Large intestine (tissue), 3 donors: Measurements from ENCODE around the gene BAIAP2L1. TPM values are rescaled to one million over a fixed set of nuclear protein-coding genes. Genes with fewer than 3 reads are reported as not detected.
"Not testable (repeated sequence)": the region's sequence is repeated elsewhere in the genome, so short reads cannot be mapped to it uniquely, and the experiment has no call there.

Experiments
- DNase-seq, 2 donors: peaks; one replicate each; pipeline versions ENCODE4 v3.0.0 to v3.0.0-alpha.2; 2013
- H3K27ac ChIP-seq: one replicate; pipeline ENCODE4 v1.5.1; 2013; ENCODE audit warnings: low read length
- H3K27me3 ChIP-seq: 2 replicates; pipeline ENCODE4 v1.6.1; 2013; ENCODE audit warnings: low read length; ENCODE audit not compliant: control insufficient read depth, insufficient read depth
- H3K36me3 ChIP-seq: 2 replicates; pipeline ENCODE4 v1.6.1; 2013; ENCODE audit warnings: low read length; ENCODE audit not compliant: control insufficient read depth, insufficient read depth
- H3K4me1 ChIP-seq: one replicate; pipeline ENCODE4 v1.6.1; 2013; ENCODE audit warnings: low read length; ENCODE audit not compliant: control insufficient read depth, insufficient read depth
- H3K4me3 ChIP-seq: one replicate; pipeline ENCODE4 v1.5.1; 2013; ENCODE audit warnings: low read length
- H3K9me3 ChIP-seq: one replicate; pipeline ENCODE4 v1.6.1; 2013; ENCODE audit warnings: mild to moderate bottlenecking, low read depth, low read length, moderate library complexity; ENCODE audit not compliant: control insufficient read depth
- WGBS: methylation state at CpG from one replicate; pipeline ENCODE4 v1.1.5; 2013; ENCODE audit warnings: low lambda C conversion rate; ENCODE audit not compliant: insufficient coverage; 5-methylcytosine and 5-hydroxymethylcytosine counted together
- polyA plus RNA-seq: library from polyadenylated mRNA; unstranded; fragments of 120-200 nt; gene quantifications from one replicate; pipeline ENCODE4 v1.2.1, GENCODE V29; 2013

BAIAP2L1 gene
- polyA plus RNA-seq, 1 donor: 30.3 TPM

DNA sequence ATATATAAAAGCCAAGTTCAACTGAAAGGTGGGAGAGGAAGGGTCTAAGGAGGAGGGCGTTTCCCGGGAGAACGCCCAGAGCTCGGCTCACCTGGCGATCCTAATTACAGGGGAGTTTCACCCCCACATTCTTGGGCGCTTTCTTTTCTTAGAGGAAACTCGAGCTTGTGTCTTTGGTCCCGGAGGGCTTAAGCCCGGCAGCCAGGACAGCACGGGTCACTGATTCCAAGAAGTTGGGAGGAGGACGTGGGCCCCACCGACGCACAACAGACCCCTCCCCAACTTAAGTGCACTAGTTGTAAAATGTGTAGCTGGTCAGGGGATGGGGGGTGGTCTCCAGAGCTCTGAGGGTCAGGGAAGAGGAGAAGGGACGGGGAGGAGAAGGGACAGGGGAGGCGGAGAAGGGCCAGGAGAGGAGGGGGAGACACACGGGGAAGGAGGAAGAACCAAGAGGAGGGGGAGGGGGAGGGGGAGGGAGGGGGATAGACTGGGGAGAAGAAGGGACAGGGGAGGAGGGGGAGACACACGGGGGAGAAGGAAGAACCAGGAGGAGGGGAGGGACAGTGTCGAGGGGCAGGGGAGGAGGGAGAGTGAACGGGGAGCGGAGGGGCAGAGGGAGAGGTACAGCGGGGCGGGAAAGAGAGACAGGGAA, 874 bp downstream of the BAIAP2L1 start:
- peak overlapping the region; percentile 79 for H3K4me3 ChIP-seq
- no peaks in the 10 kb centered on the region for H3K36me3 ChIP-seq
- H3K9me3 ChIP-seq: no peaks in the 10 kb centered on the region
- peak; percentile 33 to 64 for DNase-seq
- H3K27me3 ChIP-seq: peaks cover 5% of the 10 kb centered on the region
- H3K4me1 ChIP-seq: peaks cover 2% of the 10 kb centered on the region
- H3K27ac ChIP-seq: peak overlapping the region; percentile 93
- WGBS: no CpG with 5 or more reads among the region's 22 CpGs

DNA sequence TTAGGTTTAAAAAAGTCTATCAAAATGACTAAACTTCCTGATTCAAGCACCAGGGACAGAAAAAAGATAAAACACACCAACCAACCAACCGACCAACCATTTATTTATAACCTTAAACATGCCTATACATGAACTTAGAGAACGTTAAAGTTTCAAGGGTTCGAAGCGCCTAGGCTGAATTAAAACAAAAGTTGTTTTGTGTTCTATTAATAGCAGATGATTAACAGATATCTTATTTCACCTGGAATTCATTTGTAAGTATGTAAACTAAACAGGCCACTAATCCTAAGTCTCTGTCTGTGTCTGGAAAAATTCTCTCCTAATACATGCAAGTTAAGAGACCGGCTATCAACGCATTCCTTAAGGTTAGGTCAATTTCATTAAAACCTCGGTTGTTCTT, 1.4 kb downstream of the BAIAP2L1 start:
- H3K4me3 ChIP-seq: peak overlapping the region; percentile 79
- DNase-seq: no peak
- no peaks in the 10 kb centered on the region for H3K9me3 ChIP-seq
- no peaks in the 10 kb centered on the region for H3K36me3 ChIP-seq
- H3K27me3 ChIP-seq: peaks cover 5% of the 10 kb centered on the region
- H3K27ac ChIP-seq: peak overlapping the region; percentile 93
- WGBS: 33% methylated on average over 3 of the region's 7 CpGs
- H3K4me1 ChIP-seq: peaks cover 2% of the 10 kb centered on the region

- Histone ChIP-seq H3K36me3 (no peaks in the 10 kb centered on the region), H3K9me3 (no peaks in the 10 kb centered on the region), H3K27ac (peak overlapping the region; percentile 93), H3K4me3 (peak overlapping the region; percentile 79), H3K27me3 (peaks cover 5% of the 10 kb centered on the region), H3K4me1 (peaks cover 2% of the 10 kb centered on the region)
- 32% methylated on average over 4 of the region's 20 CpGs for WGBS
- peak; percentile 53 to 85 for DNase-seq
Observed at GRCh38 chr7:98398567-98399372, 2.1 kb downstream of the BAIAP2L1 start.

DNA sequence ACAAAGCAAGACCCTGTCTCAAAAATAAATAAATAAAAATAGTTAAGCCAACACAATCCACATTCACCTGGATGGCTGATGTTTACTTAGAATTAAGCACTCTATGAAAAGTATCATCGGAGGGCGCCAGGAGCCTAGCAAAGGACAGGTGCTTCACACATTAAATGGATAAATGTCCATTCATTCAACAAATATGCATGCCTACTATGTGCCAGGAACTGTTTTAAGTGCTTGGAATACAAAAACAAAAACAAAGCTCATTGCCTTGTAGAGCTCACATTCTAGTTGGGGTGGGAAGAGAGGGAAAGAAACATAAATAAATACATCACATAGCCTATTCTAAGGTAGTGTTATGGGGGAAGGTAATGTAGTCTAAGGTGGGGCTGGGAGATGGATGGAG, 4.1 kb downstream of the BAIAP2L1 start:
- Histone ChIP-seq H3K27ac (no peak overlapping the region), H3K4me1 (peaks cover 2% of the 10 kb centered on the region), H3K27me3 (peaks cover 3% of the 10 kb centered on the region), H3K4me3 (no peak overlapping the region), H3K9me3 (no peaks in the 10 kb centered on the region), H3K36me3 (no peaks in the 10 kb centered on the region)
- no CpG with 5 or more reads among the region's 2 CpGs for WGBS
- DNase-seq: no peak

DNA sequence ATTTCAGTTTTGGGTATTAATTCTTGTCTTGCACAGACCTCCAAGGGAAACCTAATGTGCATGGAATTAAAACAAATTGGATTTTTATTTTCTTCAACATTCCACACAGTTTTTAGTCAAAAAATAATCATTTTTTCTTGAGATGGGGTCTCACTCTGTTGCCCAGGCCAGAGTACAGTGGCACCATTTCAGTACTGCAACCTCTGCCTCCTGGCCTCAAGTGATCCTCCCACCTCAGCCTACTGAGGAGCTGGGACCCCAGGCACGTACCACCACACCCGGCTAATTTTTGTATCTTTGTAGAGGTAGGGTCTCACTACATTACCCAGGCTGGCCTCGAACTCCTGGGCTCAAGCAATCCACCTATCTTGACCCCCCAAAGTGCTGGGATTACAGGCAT, 4.9 kb downstream of the BAIAP2L1 start:
- Histone ChIP-seq H3K27ac (no peak overlapping the region), H3K4me1 (no peaks in the 10 kb centered on the region), H3K36me3 (no peaks in the 10 kb centered on the region), H3K4me3 (no peak overlapping the region), H3K9me3 (no peaks in the 10 kb centered on the region), H3K27me3 (no peaks in the 10 kb centered on the region)
- no peak for DNase-seq
- no CpG with 5 or more reads among the region's 3 CpGs for WGBS

GRCh38 chr7:98395481-98395880, 5.4 kb downstream of the BAIAP2L1 start:
- Histone ChIP-seq H3K36me3 (no peaks in the 10 kb centered on the region), H3K4me1 (no peaks in the 10 kb centered on the region), H3K27ac (no peak overlapping the region), H3K27me3 (no peaks in the 10 kb centered on the region), H3K9me3 (no peaks in the 10 kb centered on the region), H3K4me3 (no peak overlapping the region)
- no CpG with 5 or more reads among the region's 4 CpGs for WGBS
- no peak for DNase-seq

DNA sequence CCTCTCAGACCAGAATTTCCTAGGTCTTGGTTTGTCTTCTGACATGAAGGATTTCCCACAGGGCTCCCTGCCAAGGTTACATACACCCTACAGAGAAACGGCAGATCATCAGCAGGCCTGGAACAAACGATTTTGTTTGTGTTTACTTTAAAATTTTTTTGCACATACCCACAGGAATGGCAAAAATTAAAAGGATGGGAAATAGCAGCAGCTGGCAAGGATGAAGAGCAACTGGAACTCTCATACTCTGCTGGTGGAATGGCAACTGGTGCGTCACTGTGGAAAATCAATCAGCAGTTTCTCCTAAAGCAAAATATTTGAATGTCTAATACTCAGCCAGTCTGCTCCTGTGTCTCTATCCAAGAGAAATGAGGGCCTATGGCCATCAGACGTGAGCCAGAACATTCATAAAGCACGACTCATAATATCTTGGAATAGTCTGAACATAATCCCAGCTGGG, 6.5 kb downstream of the BAIAP2L1 start:
- WGBS: no CpG with 5 or more reads among the region's 5 CpGs
- Histone ChIP-seq H3K27ac (no peak overlapping the region), H3K9me3 (no peaks in the 10 kb centered on the region), H3K4me3 (no peak overlapping the region), H3K27me3 (no peaks in the 10 kb centered on the region), H3K36me3 (no peaks in the 10 kb centered on the region), H3K4me1 (no peaks in the 10 kb centered on the region)
- DNase-seq: no peak

DNA sequence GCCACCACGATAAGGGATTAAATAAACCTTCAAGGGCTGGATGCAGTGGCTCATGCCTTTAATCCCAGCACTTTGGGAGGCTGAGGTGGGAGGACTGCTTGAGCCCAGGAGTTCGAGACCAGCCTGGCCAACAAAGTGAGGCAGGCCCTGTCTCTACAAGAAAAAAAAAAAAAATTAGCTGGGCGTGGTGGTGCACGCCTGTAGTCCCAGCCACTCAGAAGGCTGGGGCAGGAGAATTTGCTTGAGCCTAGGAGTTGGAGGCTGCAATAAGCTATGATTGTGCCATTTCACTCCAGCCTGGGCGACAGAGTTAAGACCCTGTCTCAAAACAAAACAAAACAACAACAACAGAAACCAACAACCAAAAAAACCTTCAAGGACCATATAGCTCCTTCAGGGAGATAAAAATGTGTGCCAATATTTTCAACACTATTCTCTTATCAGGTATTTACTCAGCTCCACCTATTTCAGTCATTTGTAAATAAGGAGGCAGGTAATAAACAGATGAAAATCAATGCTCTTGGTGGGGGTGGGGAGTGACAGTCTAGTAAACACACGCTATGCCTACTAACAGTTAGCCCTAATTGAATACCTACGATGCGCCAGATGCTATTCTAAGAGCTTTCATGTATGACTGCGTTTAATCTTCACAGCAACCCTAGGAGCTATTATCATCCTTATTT, 13.2 kb downstream of the BAIAP2L1 start:
- Histone ChIP-seq H3K4me1 (peaks cover 5% of the 10 kb centered on the region), H3K27ac (no peak overlapping the region), H3K27me3 (no peaks in the 10 kb centered on the region), H3K36me3 (no peaks in the 10 kb centered on the region), H3K4me3 (no peak overlapping the region), H3K9me3 (no peaks in the 10 kb centered on the region)
- DNase-seq: no peak
- no CpG with 5 or more reads among the region's 9 CpGs for WGBS

- H3K9me3 ChIP-seq: no peaks in the 10 kb centered on the region
- H3K4me1 ChIP-seq: peaks cover 5% of the 10 kb centered on the region
- H3K4me3 ChIP-seq: no peak overlapping the region
- no peaks in the 10 kb centered on the region for H3K36me3 ChIP-seq
- H3K27me3 ChIP-seq: no peaks in the 10 kb centered on the region
- no CpG with 5 or more reads among the region's 8 CpGs for WGBS
- H3K27ac ChIP-seq: no peak overlapping the region
- no peak for DNase-seq
Observed at GRCh38 chr7:98387131-98387530, 13.8 kb downstream of the BAIAP2L1 start.

DNA sequence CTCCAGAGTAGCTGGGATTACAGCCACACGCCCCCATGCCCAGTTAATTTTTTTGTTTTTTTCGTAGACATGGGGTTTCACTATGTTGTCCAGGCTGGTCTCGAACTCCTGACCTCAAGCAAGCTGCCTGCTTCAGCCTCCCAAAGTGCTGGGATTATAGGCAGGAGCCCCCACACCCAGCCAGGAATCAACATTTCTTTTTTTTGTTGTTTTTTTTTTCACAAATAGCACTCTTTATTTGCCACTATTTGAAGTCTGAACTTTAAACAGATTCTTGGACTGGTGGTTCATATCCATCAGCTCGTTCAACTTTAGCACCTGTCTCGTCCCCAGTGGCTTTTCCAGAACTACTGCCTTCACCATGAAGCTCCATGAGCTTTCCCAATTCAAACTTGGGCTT, 15.4 kb downstream of the BAIAP2L1 start:
- not testable (repeated sequence) for H3K4me3 ChIP-seq, H3K27me3 ChIP-seq, DNase-seq, H3K9me3 ChIP-seq, H3K27ac ChIP-seq, H3K4me1 ChIP-seq, H3K36me3 ChIP-seq
- WGBS: no CpG with 5 or more reads among the region's 5 CpGs
